GM06990 (cell line): ENCODE data around the gene PHACTR3.

Experiments
- DNase-seq: peaks from one replicate; pipeline ENCODE4 v3.0.0-alpha.2; 2011; ENCODE audit not compliant: insufficient read length; ENCODE audit errors: extremely low read depth
- H3K27me3 ChIP-seq: replicated peaks from 2 replicates; pipeline ENCODE4 v1.6.0; 2011; ENCODE audit warnings: low read length; ENCODE audit not compliant: control insufficient read depth, insufficient read depth
- H3K36me3 ChIP-seq: 2 replicates; pipeline ENCODE4 v1.5.1; 2011; ENCODE audit warnings: low read length; ENCODE audit not compliant: control insufficient read depth, insufficient read depth
- H3K4me3 ChIP-seq: replicated peaks from 2 replicates; pipeline ENCODE4 v1.5.1; 2011; ENCODE audit warnings: low read depth, mild to moderate bottlenecking, control low read depth, low read length
- CTCF ChIP-seq: IDR thresholded peaks from 2 replicates; pipeline ENCODE4 v1.5.1; 2011; ENCODE audit warnings: low read length, control low read depth, mild to moderate bottlenecking, inconsistent platforms; ENCODE audit not compliant: insufficient read depth, poor library complexity, severe bottlenecking

The PHACTR3 gene

GRCh38 chr20:59806578-59806975 is 202.2 kb downstream of the PHACTR3 start:
- TF ChIP-seq CTCF: no peak
- DNase-seq: no peak
- no peaks in the 10 kb centered on the region; the same call in 1 of the 2 replicates for H3K27me3 ChIP-seq
- H3K36me3 ChIP-seq: no peaks in the 10 kb centered on the region
- no peak overlapping the region for H3K4me3 ChIP-seq

- Histone ChIP-seq H3K27me3 (no peaks in the 10 kb centered on the region; the same call in 1 of the 2 replicates), H3K36me3 (no peaks in the 10 kb centered on the region), H3K4me3 (no peak overlapping the region)
- TF ChIP-seq CTCF: no peak
- DNase-seq: no peak
Measured at GRCh38 chr20:59807909-59808728, 203.8 kb downstream of the PHACTR3 start.

GRCh38 chr20:59808729-59809381 is 204.5 kb downstream of the PHACTR3 start:
- Histone ChIP-seq H3K27me3 (no peaks in the 10 kb centered on the region; the same call in 1 of the 2 replicates), H3K36me3 (no peaks in the 10 kb centered on the region), H3K4me3 (no peak overlapping the region)
- no peak for DNase-seq
- no peak for TF ChIP-seq CTCF

- no peak overlapping the region for H3K4me3 ChIP-seq
- TF ChIP-seq CTCF: no peak
- no peaks in the 10 kb centered on the region; the same call in 1 of the 2 replicates for H3K27me3 ChIP-seq
- H3K36me3 ChIP-seq: no peaks in the 10 kb centered on the region
- no peak for DNase-seq
Measured at GRCh38 chr20:59809630-59810448, 205.5 kb downstream of the PHACTR3 start.

- TF ChIP-seq CTCF: no peak
- no peak for DNase-seq
- Histone ChIP-seq H3K4me3 (no peak overlapping the region), H3K27me3 (no peaks in the 10 kb centered on the region; the same call in 1 of the 2 replicates), H3K36me3 (no peaks in the 10 kb centered on the region)
Measured at GRCh38 chr20:59810449-59811187, 206.3 kb downstream of the PHACTR3 start.
